A549 (cell line): ENCODE results near the gene PRKCE. TPM values are rescaled to one million over a fixed set of nuclear protein-coding genes. Genes with fewer than 3 reads are reported as not detected.

ENCODE experiments used
- ATAC-seq, 2 experiments: fragments of 200-7000 bp in 1 of 2; fragments of >200 bp in 1 of 2; cut with Nextera tagmentation in 1 of 2; cut with Tn5 transposase in 1 of 2; 3 replicates each; pipeline versions ENCODE4 v1.8.0 to v1.9.1; 2018 to 2020; ENCODE audit warnings: mild to moderate bottlenecking in 1 of 2, moderate library complexity in 1 of 2
- CTCF ChIA-PET: fragments of 300-600 bp; sonication (Branson Sonifier 250); formaldehyde crosslinking; extraction: SDS; loops from one replicate; lab custom pipeline; 2021; ENCODE audit warnings: antibody characterized with exemption, inconsistent platforms; lab: Yijun Ruan, JAX
- POLR2A ChIA-PET: fragments of 350-600 bp; formaldehyde crosslinking; extraction: SDS; loops from one replicate; lab custom pipeline; 2021; ENCODE audit warnings: antibody characterized with exemption, inconsistent platforms; lab: Yijun Ruan, JAX
- DNase-seq, 2 experiments: peaks; one replicate each; pipeline versions ENCODE4 v3.0.0 to v3.0.0-alpha.2; 2011 to 2016; ENCODE audit warnings: low read depth in 1 of 2, low spot score in 1 of 2
- FAIRE-seq: peaks from 2 replicates; lab custom pipeline; 2011; peaks lifted over from hg19 to GRCh38; lab: Jason Lieb, UNC
- H3K27ac ChIP-seq, 2 experiments: fragments of >200 bp; sonication (Bioruptor Twin); formaldehyde crosslinking; 3 replicates each; pipeline ENCODE4 v1.5.1; 2016 to 2017
- H3K4me1 ChIP-seq: fragments of >200 bp; sonication (Bioruptor Twin); formaldehyde crosslinking; 3 replicates; pipeline ENCODE4 v1.6.1; 2016
- H3K4me2 ChIP-seq: fragments of >200 bp; sonication (Bioruptor Twin); formaldehyde crosslinking; 3 replicates; pipeline ENCODE4 v1.6.1; 2016
- H3K4me3 ChIP-seq: fragments of >200 bp; sonication (Bioruptor Twin); formaldehyde crosslinking; 3 replicates; pipeline ENCODE4 v1.5.1; 2016
- H3K9me3 ChIP-seq: fragments of >200 bp; sonication (Bioruptor Twin); formaldehyde crosslinking; 3 replicates; pipeline ENCODE4 v1.6.1; 2016
- BHLHE40 ChIP-seq: IDR thresholded peaks from 2 replicates; pipeline ENCODE4 v1.6.1; 2012; ENCODE audit warnings: low read depth, low read length, inconsistent platforms
- CBX8 ChIP-seq: fragments of 200-600 bp; sonication (generic); IDR thresholded peaks from 2 replicates; pipeline ENCODE4 v1.6.1; 2016
- CHD4 ChIP-seq: fragments of 200-600 bp; sonication (generic); IDR thresholded peaks from 2 replicates; pipeline ENCODE4 v1.6.1; 2016; ENCODE audit warnings: antibody characterized with exemption, mild to moderate bottlenecking, borderline replicate concordance
- EHMT2 ChIP-seq: fragments of 200-600 bp; sonication (generic); IDR thresholded peaks from 2 replicates; pipeline ENCODE4 v1.6.1; 2016; ENCODE audit warnings: antibody characterized with exemption, low read depth, mild to moderate bottlenecking, moderate library complexity
- HDAC2 ChIP-seq: fragments of 200-600 bp; sonication (generic); IDR thresholded peaks from 2 replicates; pipeline ENCODE4 v1.6.1; 2016
- HEYL ChIP-seq: fragments of 250-450 bp; sonication (Bioruptor Pico); IDR thresholded peaks from 2 replicates; pipeline ENCODE4 v1.8.0; 2021; ENCODE audit warnings: mild to moderate bottlenecking, moderate library complexity
- HOXB5 ChIP-seq: fragments of 250-450 bp; sonication (Bioruptor Pico); IDR thresholded peaks from 2 replicates; pipeline ENCODE4 v1.5.0; 2020; ENCODE audit warnings: mild to moderate bottlenecking, moderate library complexity
- JUN ChIP-seq, 2 experiments: fragments of >200 bp; sonication (Bioruptor Twin); formaldehyde crosslinking; IDR thresholded peaks; 2 replicates in 1 of 2; 3 replicates in 1 of 2; pipeline ENCODE4 v1.6.1; 2016 to 2017
- KDM1A ChIP-seq: fragments of 200-600 bp; sonication (generic); IDR thresholded peaks from 2 replicates; pipeline ENCODE4 v1.6.1; 2016; ENCODE audit warnings: low read depth, mild to moderate bottlenecking
- MAFK ChIP-seq: fragments of 450-650 bp; IDR thresholded peaks from 2 replicates; pipeline ENCODE4 v1.6.1; 2014; ENCODE audit not compliant: partially characterized antibody
- MYC ChIP-seq: IDR thresholded peaks from 2 replicates; pipeline ENCODE4 v1.6.1; 2012; ENCODE audit warnings: mild to moderate bottlenecking, inconsistent platforms, low read length, improper control_type of control experiment, borderline replicate concordance
- NFE2L2 ChIP-seq: fragments of 150-350 bp; conservative IDR thresholded peaks from 2 replicates; pipeline ENCODE4 v1.6.1; 2014; ENCODE audit warnings: low read length
- NR3C1 ChIP-seq: fragments of >200 bp; sonication (Bioruptor Twin); formaldehyde crosslinking; IDR thresholded peaks from 3 replicates; pipeline ENCODE4 v1.6.1; 2017
- PHF8 ChIP-seq: fragments of 200-600 bp; sonication (generic); IDR thresholded peaks from 2 replicates; pipeline ENCODE4 v1.6.1; 2016; ENCODE audit warnings: low read depth, mild to moderate bottlenecking, antibody characterized with exemption, moderate library complexity, borderline replicate concordance
- RAD21 ChIP-seq, 2 experiments: fragments of >200 bp in 1 of 2; sonication (Bioruptor Twin) in 1 of 2; formaldehyde crosslinking in 1 of 2; IDR thresholded peaks in 1 of 2; conservative IDR thresholded peaks in 1 of 2; 2 replicates in 1 of 2; 3 replicates in 1 of 2; pipeline ENCODE4 v1.6.1; 2012 to 2018; ENCODE audit warnings: inconsistent platforms in 1 of 2
- RCOR1 ChIP-seq: fragments of 150-350 bp; IDR thresholded peaks from 2 replicates; pipeline ENCODE4 v1.6.1; 2014; ENCODE audit warnings: antibody characterized with exemption, low read length, low read depth
- RFX5 ChIP-seq: fragments of 450-650 bp; IDR thresholded peaks from 2 replicates; pipeline ENCODE4 v1.7.1; 2014; ENCODE audit warnings: antibody characterized with exemption, mild to moderate bottlenecking, moderate library complexity
- ZC3H11A ChIP-seq: fragments of 450-650 bp; IDR thresholded peaks from 2 replicates; pipeline ENCODE4 v1.6.1; 2014; ENCODE audit warnings: antibody characterized with exemption, mild to moderate bottlenecking
- ZNF302 ChIP-seq: fragments of 250-450 bp; sonication (Bioruptor Pico); IDR thresholded peaks from 2 replicates; pipeline ENCODE4 v1.9.0; 2021; ENCODE audit warnings: inconsistent platforms, mild to moderate bottlenecking, moderate library complexity
- ZSCAN20 ChIP-seq: fragments of 250-450 bp; sonication (Bioruptor Pico); IDR thresholded peaks from 2 replicates; pipeline ENCODE4 v1.8.0; 2022; ENCODE audit warnings: mild to moderate bottlenecking, moderate library complexity
- WGBS: methylation state at CpG from one replicate; pipeline ENCODE4 v1.1.6; 2017; ENCODE audit errors: missing lambda C conversion rate; 5-methylcytosine and 5-hydroxymethylcytosine counted together
- polyA plus RNA-seq, 4 experiments: library from polyadenylated mRNA; depleted of rRNA in 3 of 4; stranded (reverse); fragments of >200 nt; fragmentation: RNase III in 1 of 4; extraction: RNeasy Plus Mini Kit Qiagen cat#74134 plus additional on column Dnase treatment in 1 of 4; gene quantifications; 2 replicates in 3 of 4; 3 replicates in 1 of 4; pipeline ENCODE4 v1.2.3, GENCODE V29; 2011 to 2017
- TF ChIP-seq, protein P1 (sequence below): fragments of 250-450 bp; sonication (Bioruptor Pico); IDR thresholded peaks from 2 replicates; pipeline ENCODE4 v1.5.0; 2021; ENCODE audit warnings: mild to moderate bottlenecking, moderate library complexity, borderline replicate concordance
- TF ChIP-seq, protein P2 (sequence below): fragments of 150-350 bp; IDR thresholded peaks from 2 replicates; pipeline ENCODE4 v1.6.1; 2014; ENCODE audit warnings: low read depth, mild to moderate bottlenecking, low read length
- TF ChIP-seq, protein P3 (sequence below): fragments of 200-600 bp; sonication (generic); IDR thresholded peaks from 2 replicates; pipeline ENCODE4 v1.6.1; 2016; ENCODE audit warnings: antibody characterized with exemption, mild to moderate bottlenecking, moderate library complexity
- TF ChIP-seq, protein P4 (sequence below): fragments of >200 bp; sonication (Bioruptor Twin); formaldehyde crosslinking; IDR thresholded peaks from 3 replicates; pipeline ENCODE4 v1.6.1; 2016

PRKCE gene
- polyA plus RNA-seq, 2 of the 4 experiments (the other 2 are of a cell fraction) = 11.5 to 12.0 TPM

DNA sequence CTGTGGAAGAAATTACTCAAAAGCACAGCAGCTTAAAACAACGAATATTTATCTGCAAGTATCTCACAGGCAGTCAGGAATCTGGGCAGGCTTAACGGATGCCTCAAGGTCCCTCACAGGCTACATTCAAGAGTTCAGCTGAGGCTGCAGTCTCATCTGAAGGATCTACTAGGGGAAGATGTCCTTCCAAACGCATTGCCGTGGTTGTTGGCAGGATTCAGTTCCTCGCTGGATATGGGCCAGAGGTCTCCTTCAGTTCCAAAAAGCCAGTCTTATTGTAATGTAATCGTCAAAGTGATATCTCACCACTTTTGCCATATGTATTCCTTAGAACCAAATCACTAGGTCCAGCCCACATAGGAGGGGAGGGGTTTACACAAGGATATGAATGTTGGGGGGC, 547.5 kb downstream of the PRKCE start:
- TF ChIP-seq, protein P1, sequence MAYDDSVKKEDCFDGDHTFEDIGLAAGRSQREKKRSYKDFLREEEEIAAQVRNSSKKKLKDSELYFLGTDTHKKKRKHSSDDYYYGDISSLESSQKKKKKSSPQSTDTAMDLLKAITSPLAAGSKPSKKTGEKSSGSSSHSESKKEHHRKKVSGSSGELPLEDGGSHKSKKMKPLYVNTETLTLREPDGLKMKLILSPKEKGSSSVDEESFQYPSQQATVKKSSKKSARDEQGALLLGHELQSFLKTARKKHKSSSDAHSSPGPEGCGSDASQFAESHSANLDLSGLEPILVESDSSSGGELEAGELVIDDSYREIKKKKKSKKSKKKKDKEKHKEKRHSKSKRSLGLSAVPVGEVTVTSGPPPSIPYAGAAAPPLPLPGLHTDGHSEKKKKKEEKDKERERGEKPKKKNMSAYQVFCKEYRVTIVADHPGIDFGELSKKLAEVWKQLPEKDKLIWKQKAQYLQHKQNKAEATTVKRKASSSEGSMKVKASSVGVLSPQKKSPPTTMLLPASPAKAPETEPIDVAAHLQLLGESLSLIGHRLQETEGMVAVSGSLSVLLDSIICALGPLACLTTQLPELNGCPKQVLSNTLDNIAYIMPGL = no peak
- TF ChIP-seq, protein P2, sequence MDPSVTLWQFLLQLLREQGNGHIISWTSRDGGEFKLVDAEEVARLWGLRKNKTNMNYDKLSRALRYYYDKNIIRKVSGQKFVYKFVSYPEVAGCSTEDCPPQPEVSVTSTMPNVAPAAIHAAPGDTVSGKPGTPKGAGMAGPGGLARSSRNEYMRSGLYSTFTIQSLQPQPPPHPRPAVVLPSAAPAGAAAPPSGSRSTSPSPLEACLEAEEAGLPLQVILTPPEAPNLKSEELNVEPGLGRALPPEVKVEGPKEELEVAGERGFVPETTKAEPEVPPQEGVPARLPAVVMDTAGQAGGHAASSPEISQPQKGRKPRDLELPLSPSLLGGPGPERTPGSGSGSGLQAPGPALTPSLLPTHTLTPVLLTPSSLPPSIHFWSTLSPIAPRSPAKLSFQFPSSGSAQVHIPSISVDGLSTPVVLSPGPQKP = no peak
- TF ChIP-seq, protein P3, sequence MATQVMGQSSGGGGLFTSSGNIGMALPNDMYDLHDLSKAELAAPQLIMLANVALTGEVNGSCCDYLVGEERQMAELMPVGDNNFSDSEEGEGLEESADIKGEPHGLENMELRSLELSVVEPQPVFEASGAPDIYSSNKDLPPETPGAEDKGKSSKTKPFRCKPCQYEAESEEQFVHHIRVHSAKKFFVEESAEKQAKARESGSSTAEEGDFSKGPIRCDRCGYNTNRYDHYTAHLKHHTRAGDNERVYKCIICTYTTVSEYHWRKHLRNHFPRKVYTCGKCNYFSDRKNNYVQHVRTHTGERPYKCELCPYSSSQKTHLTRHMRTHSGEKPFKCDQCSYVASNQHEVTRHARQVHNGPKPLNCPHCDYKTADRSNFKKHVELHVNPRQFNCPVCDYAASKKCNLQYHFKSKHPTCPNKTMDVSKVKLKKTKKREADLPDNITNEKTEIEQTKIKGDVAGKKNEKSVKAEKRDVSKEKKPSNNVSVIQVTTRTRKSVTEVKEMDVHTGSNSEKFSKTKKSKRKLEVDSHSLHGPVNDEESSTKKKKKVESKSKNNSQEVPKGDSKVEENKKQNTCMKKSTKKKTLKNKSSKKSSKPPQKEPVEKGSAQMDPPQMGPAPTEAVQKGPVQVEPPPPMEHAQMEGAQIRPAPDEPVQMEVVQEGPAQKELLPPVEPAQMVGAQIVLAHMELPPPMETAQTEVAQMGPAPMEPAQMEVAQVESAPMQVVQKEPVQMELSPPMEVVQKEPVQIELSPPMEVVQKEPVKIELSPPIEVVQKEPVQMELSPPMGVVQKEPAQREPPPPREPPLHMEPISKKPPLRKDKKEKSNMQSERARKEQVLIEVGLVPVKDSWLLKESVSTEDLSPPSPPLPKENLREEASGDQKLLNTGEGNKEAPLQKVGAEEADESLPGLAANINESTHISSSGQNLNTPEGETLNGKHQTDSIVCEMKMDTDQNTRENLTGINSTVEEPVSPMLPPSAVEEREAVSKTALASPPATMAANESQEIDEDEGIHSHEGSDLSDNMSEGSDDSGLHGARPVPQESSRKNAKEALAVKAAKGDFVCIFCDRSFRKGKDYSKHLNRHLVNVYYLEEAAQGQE = no peak
- TF ChIP-seq KDM1A (no peak), MAFK (no peak), CHD4 (no peak), ZNF302 (CRISPR knock-in tag) (no peak), HOXB5 (CRISPR knock-in tag) (no peak), HEYL (CRISPR knock-in tag) (no peak), RAD21 (conservative IDR thresholded peaks at IDR 0.05 in 1 of 2, IDR thresholded peaks at IDR 0.05 in 1 of 2) (no peak), ZSCAN20 (CRISPR knock-in tag) (no peak), CBX8 (no peak), EHMT2 (no peak), MYC (no peak), HDAC2 (no peak), ZC3H11A (no peak), RCOR1 (no peak), NFE2L2 (no peak)
- TF ChIP-seq, all 56 proteins: peak for 0
- no peak overlapping the region for H3K27ac ChIP-seq
- DNase-seq (no peak), FAIRE-seq (no peak), ATAC-seq (no peak)
- H3K4me2 ChIP-seq = no peak overlapping the region
- H3K4me1 ChIP-seq = no peaks in the 10 kb centered on the region
- 77% methylated on average over 6 of the region's 6 CpGs for whole genome bisulfite sequencing
- ChIA-PET POLR2A (no interaction called here), CTCF (interaction anchor here (1.7 kb wide), 1 partner anchor 96 kb away, joined by 3 read pairs; no protein-coding TSS in a partner anchor)
- no peak overlapping the region for H3K4me3 ChIP-seq
- H3K9me3 ChIP-seq = peaks cover 10% of the 10 kb centered on the region

DNA sequence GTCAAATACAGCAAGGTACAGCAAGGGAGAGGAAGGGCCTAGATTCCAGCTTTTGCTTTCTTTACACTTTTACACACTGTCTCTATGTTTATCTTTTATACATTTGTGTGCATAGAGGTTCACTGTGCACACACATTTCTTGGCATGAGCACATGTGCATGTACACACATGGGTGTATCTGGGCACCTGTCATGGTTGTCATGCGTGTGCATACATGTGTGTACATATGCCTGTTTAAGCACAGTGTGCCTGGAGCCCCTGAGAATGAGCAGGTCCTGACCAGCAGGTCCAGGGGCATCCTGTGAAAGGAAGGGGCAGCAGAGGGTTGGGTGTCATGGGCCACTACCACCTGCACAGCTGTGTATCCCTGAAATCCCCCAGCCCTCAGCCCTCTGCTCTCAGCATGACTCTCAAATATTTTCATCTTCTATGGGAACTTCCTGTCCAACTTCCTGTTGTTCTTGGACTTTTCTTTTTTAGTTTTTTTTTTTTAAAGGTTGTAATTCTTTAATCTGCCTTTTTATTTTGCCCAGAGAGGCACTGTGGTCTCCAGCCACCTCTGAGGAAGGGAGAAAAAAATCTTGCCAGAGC, 548.7 kb downstream of the PRKCE start:
- peaks cover 10% of the 10 kb centered on the region for H3K9me3 ChIP-seq
- POLR2A ChIA-PET = no interaction called here
- ATAC-seq = no peak
- FAIRE-seq = no peak
- H3K4me1 ChIP-seq = no peaks in the 10 kb centered on the region
- CTCF ChIA-PET = interaction anchor here (0.9 to 1.7 kb wide), 3 partner anchors 9 to 115 kb away, joined by 3 read pairs; no protein-coding TSS in a partner anchor
- TF ChIP-seq, protein P4, sequence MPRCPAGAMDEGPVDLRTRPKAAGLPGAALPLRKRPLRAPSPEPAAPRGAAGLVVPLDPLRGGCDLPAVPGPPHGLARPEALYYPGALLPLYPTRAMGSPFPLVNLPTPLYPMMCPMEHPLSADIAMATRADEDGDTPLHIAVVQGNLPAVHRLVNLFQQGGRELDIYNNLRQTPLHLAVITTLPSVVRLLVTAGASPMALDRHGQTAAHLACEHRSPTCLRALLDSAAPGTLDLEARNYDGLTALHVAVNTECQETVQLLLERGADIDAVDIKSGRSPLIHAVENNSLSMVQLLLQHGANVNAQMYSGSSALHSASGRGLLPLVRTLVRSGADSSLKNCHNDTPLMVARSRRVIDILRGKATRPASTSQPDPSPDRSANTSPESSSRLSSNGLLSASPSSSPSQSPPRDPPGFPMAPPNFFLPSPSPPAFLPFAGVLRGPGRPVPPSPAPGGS = no peak
- TF ChIP-seq BHLHE40 (no peak), RCOR1 (no peak), ZNF302 (CRISPR knock-in tag) (no peak), RFX5 (no peak), MAFK (no peak), JUN (IDR thresholded peaks at IDR 0.05) (no peak), PHF8 (no peak), NR3C1 (no peak)
- H3K4me3 ChIP-seq = no peak overlapping the region
- DNase-seq = no peak
- H3K4me2 ChIP-seq = no peak overlapping the region
- WGBS = 86% methylated on average over 1 of the region's 1 CpG
- peak overlapping the region in 1 of 2 experiments; percentile 15; a peak in 2 of 6 replicates for H3K27ac ChIP-seq
